Endothelial cell of umbilical vein (primary cell): ENCODE data around the gene ROBO4. TPM values are rescaled to one million over a fixed set of nuclear protein-coding genes. Genes with fewer than 3 reads are reported as not detected.

Experiments
- BruUV-seq: library from RNA; stranded (reverse); fragments of 400-500 nt; replicated peaks from 2 replicates; lab custom pipeline; 2021; lab: Mats Ljungman, UMichigan
- CTCF ChIA-PET: fragments of 300-600, 350-600 bp; sonication (Branson Sonifier 250); formaldehyde crosslinking; loops from one replicate; lab custom pipeline; 2021; ENCODE audit warnings: antibody characterized with exemption, inconsistent platforms; lab: Charles Lee
- POLR2A ChIA-PET: fragments of 300-600, 350-600 bp; sonication (Branson Sonifier 250); formaldehyde crosslinking; loops from one replicate; lab custom pipeline; 2021; ENCODE audit warnings: antibody characterized with exemption, inconsistent platforms; lab: Charles Lee
- DNase-seq: peaks from one replicate; pipeline ENCODE4 v3.0.0-alpha.2; 2011; ENCODE audit warnings: low read depth, low spot score
- FAIRE-seq: peaks from 2 replicates; lab custom pipeline; 2011; peaks lifted over from hg19 to GRCh38; lab: Jason Lieb, UNC
- H2AFZ ChIP-seq: 2 replicates; pipeline ENCODE4 v1.6.0; 2012; ENCODE audit warnings: low read depth, low read length, control low read depth, inconsistent platforms
- H3K27ac ChIP-seq: 2 replicates; pipeline ENCODE4 v1.5.1; 2011; ENCODE audit warnings: low read depth, mild to moderate bottlenecking, control low read depth, low read length, moderate library complexity; ENCODE audit not compliant: insufficient read depth
- H3K27me3 ChIP-seq, 2 experiments: 2 replicates each; pipeline versions ENCODE4 v1.6.0 to v1.6.1; 2011; ENCODE audit warnings: low read length in 2 of 2, mixed read lengths in 1 of 2; ENCODE audit not compliant: control insufficient read depth in 2 of 2, insufficient read depth in 2 of 2
- H3K36me3 ChIP-seq, 2 experiments: 2 replicates in 1 of 2; 3 replicates in 1 of 2; pipeline ENCODE4 v1.5.1; 2011; ENCODE audit warnings: low read length in 2 of 2, mild to moderate bottlenecking in 1 of 2, moderate library complexity in 1 of 2; ENCODE audit not compliant: control insufficient read depth in 2 of 2, insufficient read depth in 2 of 2; ENCODE audit errors: extremely low read depth in 1 of 2
- H3K4me1 ChIP-seq: 3 replicates; pipeline ENCODE4 v1.5.1; 2011; ENCODE audit warnings: mild to moderate bottlenecking, low read length; ENCODE audit not compliant: control insufficient read depth, insufficient read depth; ENCODE audit errors: extremely low read depth
- H3K4me2 ChIP-seq: 2 replicates; pipeline ENCODE4 v1.6.1; 2011; ENCODE audit warnings: low read length, control low read depth, mixed read lengths; ENCODE audit not compliant: insufficient read depth
- H3K4me3 ChIP-seq, 3 experiments: fragments of 200-600 bp in 1 of 3; sonication (generic), shearing (Covaris generic) in 1 of 3; replicated peaks in 1 of 3; 2 replicates each; pipeline ENCODE4 v1.5.1; 2011 to 2016; ENCODE audit warnings: control low read depth in 3 of 3, low read length in 3 of 3, mild to moderate bottlenecking in 2 of 3, inconsistent platforms in 1 of 3, low read depth in 1 of 3, moderate library complexity in 1 of 3; ENCODE audit not compliant: insufficient read depth in 1 of 3
- H3K79me2 ChIP-seq: 2 replicates; pipeline ENCODE4 v1.6.0; 2012; ENCODE audit warnings: low read length, inconsistent platforms; ENCODE audit not compliant: control insufficient read depth, insufficient read depth
- H3K9ac ChIP-seq: replicated peaks from 2 replicates; pipeline ENCODE3; 2011; ENCODE audit warnings: low read length, control low read depth; ENCODE audit not compliant: insufficient read depth; ENCODE audit errors: extremely low read depth
- H3K9me1 ChIP-seq: replicated peaks from 3 replicates; pipeline ENCODE4 v1.6.0; 2011; ENCODE audit warnings: mild to moderate bottlenecking, low read length; ENCODE audit not compliant: control insufficient read depth, insufficient read depth; ENCODE audit errors: extremely low read depth
- H3K9me3 ChIP-seq: replicated peaks from 2 replicates; pipeline ENCODE4 v1.5.1; 2012; ENCODE audit warnings: low read length, inconsistent platforms; ENCODE audit not compliant: control insufficient read depth, insufficient read depth
- H4K20me1 ChIP-seq: replicated peaks from 2 replicates; pipeline ENCODE3; 2011; ENCODE audit warnings: mild to moderate bottlenecking, low read length; ENCODE audit not compliant: control insufficient read depth, insufficient read depth; ENCODE audit errors: extremely low read depth
- EZH2 ChIP-seq: IDR thresholded peaks from 2 replicates; pipeline ENCODE4 v1.6.1; 2012; ENCODE audit warnings: borderline replicate concordance, low read depth, mild to moderate bottlenecking, moderate library complexity, low read length, inconsistent platforms; ENCODE audit not compliant: severe bottlenecking
- FOS ChIP-seq: IDR thresholded peaks from 2 replicates; pipeline ENCODE4 v1.6.1; 2011; ENCODE audit warnings: mild to moderate bottlenecking, low read length, moderate library complexity, borderline replicate concordance; ENCODE audit not compliant: insufficient read depth
- GATA2 ChIP-seq: IDR thresholded peaks from 2 replicates; pipeline ENCODE4 v1.7.0; 2011; ENCODE audit warnings: low read depth, mild to moderate bottlenecking, moderate library complexity, mixed read lengths, low read length; ENCODE audit not compliant: insufficient read length, insufficient read depth
- JUN ChIP-seq: IDR thresholded peaks from 2 replicates; pipeline ENCODE4 v1.6.1; 2011; ENCODE audit warnings: borderline replicate concordance, low read depth; ENCODE audit not compliant: insufficient read length, insufficient read depth
- MYC ChIP-seq: IDR thresholded peaks from one replicate; pipeline ENCODE4 v1.6.1; 2011; ENCODE audit warnings: mild to moderate bottlenecking, low read depth, low read length
- POLR2A ChIP-seq: IDR thresholded peaks from 2 replicates; pipeline ENCODE4 v1.6.1; 2012; ENCODE audit warnings: low read depth, mild to moderate bottlenecking, control low read depth, low read length
- POLR2AphosphoS5 ChIP-seq: IDR thresholded peaks from 2 replicates; pipeline ENCODE4 v1.6.1; 2012; ENCODE audit warnings: low read depth, mild to moderate bottlenecking, control low read depth, low read length, moderate library complexity; ENCODE audit not compliant: insufficient read depth
- dilution Hi-C: fragments of 300-500 bp; cut with MboI; formaldehyde crosslinking; loops from one replicate; pipeline ENCODE4 v1.15.0; 2019; ENCODE audit warnings: low sequenced_read_pairs; ENCODE audit not compliant: extremely low pct_ligation_motif_present
- intact Hi-C: fragments of 100-400 bp; cut with micrococcal nuclease; formaldehyde crosslinking; loops from one replicate; pipeline ENCODE4 v1.10.0; 2022
- polyA plus RNA-seq, 4 experiments: library from polyadenylated mRNA; depleted of rRNA in 3 of 4; stranded (reverse) in 3 of 4; unstranded in 1 of 4; fragments of >200 nt; gene quantifications; 2 replicates each; pipeline versions ENCODE4 v1.2.1 to v1.2.3, GENCODE V29; 2011 to 2012; ENCODE audit warnings: missing spikeins in 1 of 4
- total RNA-seq: library from RNA; stranded (reverse); gene quantifications from 2 replicates; pipeline ENCODE4 v1.2.3, GENCODE V29; 2021
- TF ChIP-seq, protein P1 (sequence below), 2 donors: IDR thresholded peaks; 1 replicate in 1 of 2; 2 replicates in 1 of 2; pipeline ENCODE4 v1.5.1; 2011; ENCODE audit warnings: low read length in 2 of 2, mild to moderate bottlenecking in 2 of 2, moderate library complexity in 2 of 2, control low read depth in 1 of 2, inconsistent platforms in 1 of 2, low read depth in 1 of 2; ENCODE audit not compliant: insufficient read depth in 1 of 2; ENCODE audit errors: extremely low read depth in 1 of 2
- TF ChIP-seq, protein P2 (sequence below): IDR thresholded peaks from 2 replicates; pipeline ENCODE4 v1.6.1; 2011; ENCODE audit not compliant: insufficient read depth, insufficient read length

The ROBO4 gene
- total and polyA plus RNA-seq, 2 donors (not counting 3 experiments of a cell fraction or from before 2014, with no cell fraction given) = 260 to 474 TPM

DNA sequence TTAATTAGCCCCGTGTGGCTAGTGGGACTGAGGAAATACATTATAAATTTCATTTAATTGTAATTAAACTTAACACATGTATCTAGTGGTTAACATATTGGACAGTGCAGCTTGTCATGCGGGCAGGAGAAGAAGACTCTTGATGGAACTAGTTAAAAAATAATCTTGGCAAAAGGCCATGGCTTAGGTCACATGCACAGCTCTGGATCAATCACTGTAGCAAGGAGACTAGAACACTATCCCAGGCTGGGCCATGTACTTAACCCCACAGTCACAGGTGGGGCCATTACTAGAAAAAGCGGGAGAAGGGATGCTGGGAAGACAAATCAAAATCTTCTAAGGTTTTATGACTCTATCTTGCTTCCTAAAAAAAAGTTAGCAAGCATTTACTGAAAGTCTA lies 46.9 kb upstream of the ROBO4 start:
- H3K4me2 ChIP-seq = no peak overlapping the region
- H3K79me2 ChIP-seq = no peaks in the 10 kb centered on the region
- no peak overlapping the region for H3K9ac ChIP-seq
- H2AFZ ChIP-seq = no peak overlapping the region
- CTCF ChIA-PET = interaction anchor here (1.0 to 2.2 kb wide), 4 partner anchors 10 to 68 kb away, joined by 3 to 12 read pairs (median 8); no protein-coding TSS in a partner anchor
- H3K36me3 ChIP-seq = no peaks in the 10 kb centered on the region
- POLR2A ChIA-PET = no interaction called here
- H3K27ac ChIP-seq = no peak overlapping the region
- TF ChIP-seq GATA2 (no peak), EZH2 (no peak), MYC (no peak), JUN (no peak), POLR2AphosphoS5 (no peak), POLR2A (no peak), FOS (no peak)
- TF ChIP-seq, protein P1, sequence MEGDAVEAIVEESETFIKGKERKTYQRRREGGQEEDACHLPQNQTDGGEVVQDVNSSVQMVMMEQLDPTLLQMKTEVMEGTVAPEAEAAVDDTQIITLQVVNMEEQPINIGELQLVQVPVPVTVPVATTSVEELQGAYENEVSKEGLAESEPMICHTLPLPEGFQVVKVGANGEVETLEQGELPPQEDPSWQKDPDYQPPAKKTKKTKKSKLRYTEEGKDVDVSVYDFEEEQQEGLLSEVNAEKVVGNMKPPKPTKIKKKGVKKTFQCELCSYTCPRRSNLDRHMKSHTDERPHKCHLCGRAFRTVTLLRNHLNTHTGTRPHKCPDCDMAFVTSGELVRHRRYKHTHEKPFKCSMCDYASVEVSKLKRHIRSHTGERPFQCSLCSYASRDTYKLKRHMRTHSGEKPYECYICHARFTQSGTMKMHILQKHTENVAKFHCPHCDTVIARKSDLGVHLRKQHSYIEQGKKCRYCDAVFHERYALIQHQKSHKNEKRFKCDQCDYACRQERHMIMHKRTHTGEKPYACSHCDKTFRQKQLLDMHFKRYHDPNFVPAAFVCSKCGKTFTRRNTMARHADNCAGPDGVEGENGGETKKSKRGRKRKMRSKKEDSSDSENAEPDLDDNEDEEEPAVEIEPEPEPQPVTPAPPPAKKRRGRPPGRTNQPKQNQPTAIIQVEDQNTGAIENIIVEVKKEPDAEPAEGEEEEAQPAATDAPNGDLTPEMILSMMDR (IDR thresholded peaks at IDR 0.05; ENCODE audit: extremely low read depth in 1 of 2, insufficient read depth in 1 of 2, low read depth in 1 of 2, low read length in 2 of 2) = no peak
- TF ChIP-seq, protein P2, sequence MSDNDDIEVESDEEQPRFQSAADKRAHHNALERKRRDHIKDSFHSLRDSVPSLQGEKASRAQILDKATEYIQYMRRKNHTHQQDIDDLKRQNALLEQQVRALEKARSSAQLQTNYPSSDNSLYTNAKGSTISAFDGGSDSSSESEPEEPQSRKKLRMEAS = no peak
- H3K9me3 ChIP-seq = no peaks in the 10 kb centered on the region
- BruUV-seq = no TSS peak
- no peak overlapping the region for H3K4me3 ChIP-seq
- no peaks in the 10 kb centered on the region for H3K27me3 ChIP-seq
- dilution Hi-C loops (no loop called here), intact Hi-C loops (no loop called here)
- FAIRE-seq (no peak), DNase-seq (no peak)
- H3K9me1 ChIP-seq = no peaks in the 10 kb centered on the region
- H3K4me1 ChIP-seq = no peaks in the 10 kb centered on the region
- no peaks in the 10 kb centered on the region for H4K20me1 ChIP-seq
